ENCODE data around the gene COL1A1. TPM values are rescaled to one million over a fixed set of nuclear protein-coding genes. Genes with fewer than 3 reads are reported as not detected.

Gene COL1A1
- total and polyA plus RNA-seq, 9 donors, result 71.2 to 1,087 (median 523) TPM

DNA sequence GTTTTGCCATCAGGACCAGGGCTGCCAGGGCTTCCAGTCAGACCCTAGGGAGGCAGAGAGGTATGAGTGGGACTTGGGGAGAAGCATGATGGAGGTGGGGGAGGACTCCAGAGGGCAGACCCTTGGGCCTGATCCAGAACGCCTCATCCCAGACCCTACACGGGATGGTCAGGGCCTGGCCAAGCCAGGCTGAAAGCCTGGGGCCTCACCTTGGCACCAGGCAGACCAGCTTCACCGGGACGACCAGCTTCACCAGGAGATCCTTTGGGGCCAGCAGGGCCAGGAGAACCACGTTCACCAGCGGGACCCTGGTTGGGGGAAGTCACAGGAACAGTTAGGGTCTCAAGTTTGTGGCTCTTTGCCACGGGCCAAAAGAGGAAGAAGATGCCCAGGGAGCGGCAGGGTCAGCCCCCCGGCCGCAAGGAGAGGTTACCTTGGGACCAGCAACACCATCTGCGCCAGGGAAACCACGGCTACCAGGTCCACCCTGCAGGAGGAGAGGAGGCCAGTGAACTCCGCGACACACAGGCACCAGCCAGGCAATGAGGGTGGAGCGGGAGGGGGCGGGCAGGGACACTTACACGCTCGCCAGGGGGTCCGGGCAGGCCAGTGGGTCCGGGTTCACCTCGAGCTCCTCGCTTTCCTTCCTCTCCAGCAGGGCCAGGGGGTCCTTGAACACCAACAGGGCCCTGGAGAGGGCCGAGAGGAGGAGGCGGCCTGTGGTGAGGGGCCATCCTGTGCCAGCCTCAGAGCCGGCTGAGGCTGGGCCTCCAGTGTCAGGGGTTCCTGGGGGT, 7.1 kb downstream of the COL1A1 start:
- Histone ChIP-seq H3K27ac (peak overlapping the region; percentile 66 to 76), H3K36me3 (no peaks in the 10 kb centered on the region), H3K4me3 (no peak overlapping the region), H3K4me1 (ENCODE audit: insufficient read depth) (peaks cover 5% of the 10 kb centered on the region), H3K27me3 (no peaks in the 10 kb centered on the region), H3K9me3 (no peaks in the 10 kb centered on the region)
- intact Hi-C loops (cut with DNase I), result no loop called here
- peak in 1 of 5 donors; percentile 33 for DNase-seq
- TF ChIP-seq CTCF (IDR thresholded peaks at IDR 0.05) (no peak), EP300 (IDR thresholded peaks at IDR 0.05) (no peak), POLR2A (IDR thresholded peaks at IDR 0.05) (no peak)
- WGBS, 3 donors, result 18 to 26% (median 24%) methylated on average over 18 to 25 of the region's 25 CpGs

GRCh38 chr17:50192618-50193291, 8.7 kb downstream of the COL1A1 start:
- Histone ChIP-seq H3K27ac (peak overlapping the region in 1 of 2 donors; percentile 66), H3K4me1 (ENCODE audit: insufficient read depth) (no peaks in the 10 kb centered on the region), H3K9me3 (no peaks in the 10 kb centered on the region), H3K4me3 (no peak overlapping the region), H3K36me3 (no peaks in the 10 kb centered on the region), H3K27me3 (no peaks in the 10 kb centered on the region)
- intact Hi-C loops (cut with DNase I), result no loop called here
- TF ChIP-seq EP300 (IDR thresholded peaks at IDR 0.05) (no peak), POLR2A (IDR thresholded peaks at IDR 0.05) (no peak)
- WGBS, 3 donors, result 27 to 43% (median 33%) methylated on average over 16 of the region's 16 CpGs
- no peak for DNase-seq

DNA sequence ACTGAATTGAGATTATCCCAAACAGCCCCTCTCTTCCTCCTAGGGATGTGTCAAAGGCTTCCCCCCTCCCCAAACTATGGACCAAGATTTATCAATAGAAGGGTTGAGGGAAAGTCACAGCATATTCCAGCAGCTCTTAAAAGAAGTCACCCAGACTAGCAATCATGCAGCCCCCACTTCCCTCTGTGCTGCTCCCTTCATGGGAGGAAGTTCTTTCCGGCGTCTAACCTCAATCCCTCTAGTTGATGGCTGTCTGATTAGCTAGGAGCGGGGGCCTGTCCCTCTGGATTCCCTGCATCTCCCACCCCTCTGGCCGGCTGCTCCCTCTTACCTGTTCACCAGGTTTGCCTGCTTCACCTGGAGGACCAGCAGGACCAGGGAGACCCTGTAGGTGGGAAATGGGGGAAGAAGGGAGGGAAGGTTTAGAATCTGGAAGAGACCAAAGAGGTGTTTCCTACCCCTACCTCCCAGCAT, 9.2 kb downstream of the COL1A1 start:
- no peak overlapping the region for H3K4me3 ChIP-seq
- H3K27me3 ChIP-seq, result no peaks in the 10 kb centered on the region
- DNase-seq, result no peak
- intact Hi-C loops (cut with DNase I), result no loop called here
- 23 to 31% (median 24%) methylated on average over 4 of the region's 4 CpGs for WGBS, 3 donors
- H3K4me1 ChIP-seq (ENCODE audit: insufficient read depth), result no peaks in the 10 kb centered on the region
- peak overlapping the region; percentile 38 to 66 for H3K27ac ChIP-seq
- no peaks in the 10 kb centered on the region for H3K36me3 ChIP-seq
- H3K9me3 ChIP-seq, result no peaks in the 10 kb centered on the region
- TF ChIP-seq EP300 (IDR thresholded peaks at IDR 0.05), result no peak

DNA sequence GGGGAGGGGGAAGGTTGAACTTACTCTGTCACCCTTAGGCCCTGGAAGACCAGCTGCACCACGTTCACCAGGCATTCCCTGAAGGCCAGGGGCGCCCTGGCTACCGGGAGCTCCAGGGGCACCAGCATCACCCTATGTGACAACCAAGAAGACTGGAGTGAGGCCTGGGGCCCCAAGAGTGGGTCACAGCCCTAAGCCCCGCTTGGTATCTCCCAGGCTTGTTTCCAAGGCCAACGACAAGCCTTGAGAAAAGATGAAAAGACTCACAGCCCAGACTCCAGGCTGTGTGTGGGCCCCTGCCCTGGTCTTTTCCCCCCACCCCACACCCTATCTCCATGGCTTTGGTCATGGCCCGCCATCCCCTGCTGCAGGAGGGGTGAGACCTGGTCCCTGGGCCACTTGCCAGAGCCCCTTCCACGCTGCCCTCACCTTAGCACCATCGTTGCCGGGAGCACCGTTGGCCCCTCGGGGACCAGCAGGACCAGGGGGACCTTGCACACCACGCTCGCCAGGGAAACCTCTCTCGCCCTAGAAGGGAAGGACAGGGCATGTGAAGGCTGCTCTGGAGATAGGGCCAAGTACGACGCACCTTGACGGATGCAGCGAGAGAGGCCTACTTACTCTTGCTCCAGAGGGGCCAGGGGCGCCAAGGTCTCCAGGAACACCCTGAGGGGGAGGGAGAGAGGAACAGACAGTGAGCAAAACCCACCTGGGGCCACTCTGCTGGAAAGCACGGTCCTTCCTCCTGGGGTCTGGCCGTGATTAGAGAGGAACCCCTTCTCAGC, 9.9 kb downstream of the COL1A1 start:
- intact Hi-C loops (cut with DNase I), result no loop called here
- no peak overlapping the region for H3K4me3 ChIP-seq

More for the DNA sequence above, 9.9 kb downstream of the COL1A1 start:
- peak overlapping the region; percentile 38 to 66 for H3K27ac ChIP-seq
- no peaks in the 10 kb centered on the region for H3K36me3 ChIP-seq
- WGBS, 3 donors, result 18 to 24% (median 23%) methylated on average over 20 to 21 of the region's 21 CpGs
- H3K9me3 ChIP-seq, result no peaks in the 10 kb centered on the region
- DNase-seq, result no peak
- H3K27me3 ChIP-seq, result no peaks in the 10 kb centered on the region
- TF ChIP-seq CTCF (IDR thresholded peaks at IDR 0.05) (no peak), EP300 (IDR thresholded peaks at IDR 0.05) (no peak), POLR2A (IDR thresholded peaks at IDR 0.05) (no peak)
- no peaks in the 10 kb centered on the region for H3K4me1 ChIP-seq (ENCODE audit: insufficient read depth)

Measured in ovary (tissue), 9 donors.